Measurements from ENCODE around the gene NUDT6. TPM values are rescaled to one million over a fixed set of nuclear protein-coding genes. Genes with fewer than 3 reads are reported as not detected.
"Not testable (repeated sequence)": the region's sequence is repeated elsewhere in the genome, so short reads cannot be mapped to it uniquely, and the experiment has no call there.

Gene NUDT6, protein sequence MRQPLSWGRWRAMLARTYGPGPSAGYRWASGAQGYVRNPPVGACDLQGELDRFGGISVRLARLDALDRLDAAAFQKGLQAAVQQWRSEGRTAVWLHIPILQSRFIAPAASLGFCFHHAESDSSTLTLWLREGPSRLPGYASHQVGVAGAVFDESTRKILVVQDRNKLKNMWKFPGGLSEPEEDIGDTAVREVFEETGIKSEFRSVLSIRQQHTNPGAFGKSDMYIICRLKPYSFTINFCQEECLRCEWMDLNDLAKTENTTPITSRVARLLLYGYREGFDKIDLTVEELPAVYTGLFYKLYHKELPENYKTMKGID
- 10 to 100 TPM; 12.7 to 19.7 (median 17.4) TPM for polyA plus RNA-seq (ENCODE audit: insufficient read length in 4 of 4)

GRCh38 chr4:122921971-122922876 is at the start of gene NUDT6:
Gene NUDT6, minus strand, starts transcription at chr4:122922597. Its CDS starts 25 bp downstream, at chr4:122922572.
- DNase-seq (ENCODE audit: low read depth in 4 of 4, low spot score in 3 of 4), result peak in 3 of 4 donors; percentile 45 to 65 (median 48)

DNA sequence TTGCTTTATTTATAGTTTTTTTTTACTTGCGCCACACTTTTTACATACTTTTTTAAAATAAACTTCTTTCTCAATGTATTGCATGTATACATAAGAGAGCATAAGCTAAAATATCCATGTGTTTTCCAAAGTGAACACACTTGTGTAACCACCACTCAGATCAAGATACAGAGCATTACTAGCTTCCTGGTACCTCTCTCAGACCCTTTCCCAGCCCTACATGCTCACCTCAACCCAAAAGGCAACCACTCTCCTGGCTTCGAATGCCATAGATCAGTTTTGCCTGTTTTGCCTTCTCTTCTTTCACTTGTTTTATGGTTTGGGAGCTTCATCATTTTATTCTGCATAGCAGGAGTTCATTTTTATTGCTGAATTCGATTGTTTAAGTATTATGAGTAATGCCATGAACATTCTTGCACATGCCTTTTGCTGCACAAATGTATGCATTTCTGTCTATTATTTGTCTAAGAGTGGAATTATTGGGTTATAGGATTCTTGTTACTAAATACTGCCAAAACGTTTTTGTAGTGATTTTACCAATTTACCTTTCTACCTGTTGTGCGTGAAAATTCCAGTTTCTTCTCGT is 45.9 kb upstream of the NUDT6 start:
- DNase-seq (ENCODE audit: low read depth in 4 of 4, low spot score in 3 of 4), result no peak

DNA sequence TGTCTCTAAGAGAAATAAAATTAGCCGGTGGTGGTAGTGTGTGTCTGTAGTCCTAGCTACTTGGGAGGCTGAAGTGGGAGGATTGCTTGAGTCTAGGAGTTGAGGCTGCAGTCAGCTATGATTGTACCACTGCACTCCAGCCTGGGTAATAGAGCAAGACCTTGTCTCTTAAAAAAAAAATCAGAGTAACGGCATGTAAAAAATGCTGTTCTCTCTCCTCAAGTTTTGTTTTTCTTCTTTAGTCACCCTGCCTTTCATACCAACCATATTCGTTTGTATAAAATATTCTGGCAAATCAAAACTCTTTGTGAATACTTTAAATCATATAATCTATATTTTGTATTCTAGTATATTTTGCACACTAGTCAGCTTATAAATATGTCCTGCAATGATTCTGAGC is 44.8 kb upstream of the NUDT6 start:
- no peak for DNase-seq (ENCODE audit: low read depth in 4 of 4, low spot score in 3 of 4)

GRCh38 chr4:122966201-122966600 is 43.8 kb upstream of the NUDT6 start:
- no peak for DNase-seq (ENCODE audit: low read depth in 4 of 4, low spot score in 3 of 4)

DNA sequence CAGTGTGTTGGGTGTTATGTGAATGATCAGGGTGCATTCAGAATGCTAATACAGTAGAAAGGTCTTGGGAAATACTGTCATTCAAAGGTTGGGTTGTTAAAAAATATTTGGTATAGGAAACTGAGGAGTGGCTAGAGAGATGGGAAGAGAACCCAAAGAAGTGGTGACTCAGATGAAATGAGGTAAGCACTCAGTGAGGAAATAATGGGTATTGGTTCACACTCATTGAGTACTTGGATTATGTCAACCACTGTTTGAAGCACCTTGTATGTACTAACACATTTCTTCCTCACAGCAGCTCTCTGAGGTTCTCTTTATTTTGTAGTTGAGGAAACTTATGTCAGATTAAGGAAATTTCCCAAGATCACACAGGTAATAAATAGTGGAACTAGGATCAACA is 40.8 kb upstream of the NUDT6 start:
- no peak for DNase-seq (ENCODE audit: low read depth in 4 of 4, low spot score in 3 of 4)

DNA sequence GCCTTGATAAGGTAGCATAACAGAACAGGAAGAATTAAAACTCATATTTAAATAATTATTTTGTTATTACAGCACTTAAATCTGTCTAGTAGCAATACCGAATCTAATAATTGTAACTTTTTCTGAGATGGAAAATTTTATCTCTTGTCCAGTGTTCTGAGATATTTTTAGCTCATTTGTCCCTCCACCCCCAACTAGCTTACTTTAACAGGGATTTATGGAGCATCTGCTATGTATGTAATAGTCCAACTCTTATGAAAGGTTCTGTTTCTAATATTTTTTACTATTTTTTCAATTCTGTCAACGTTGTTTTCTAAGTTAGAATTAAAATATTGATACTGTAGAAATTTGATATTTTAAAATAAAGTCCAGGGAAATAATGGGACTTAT is 38.2 kb upstream of the NUDT6 start:
- no peak for DNase-seq (ENCODE audit: low read depth in 4 of 4, low spot score in 3 of 4)

DNA sequence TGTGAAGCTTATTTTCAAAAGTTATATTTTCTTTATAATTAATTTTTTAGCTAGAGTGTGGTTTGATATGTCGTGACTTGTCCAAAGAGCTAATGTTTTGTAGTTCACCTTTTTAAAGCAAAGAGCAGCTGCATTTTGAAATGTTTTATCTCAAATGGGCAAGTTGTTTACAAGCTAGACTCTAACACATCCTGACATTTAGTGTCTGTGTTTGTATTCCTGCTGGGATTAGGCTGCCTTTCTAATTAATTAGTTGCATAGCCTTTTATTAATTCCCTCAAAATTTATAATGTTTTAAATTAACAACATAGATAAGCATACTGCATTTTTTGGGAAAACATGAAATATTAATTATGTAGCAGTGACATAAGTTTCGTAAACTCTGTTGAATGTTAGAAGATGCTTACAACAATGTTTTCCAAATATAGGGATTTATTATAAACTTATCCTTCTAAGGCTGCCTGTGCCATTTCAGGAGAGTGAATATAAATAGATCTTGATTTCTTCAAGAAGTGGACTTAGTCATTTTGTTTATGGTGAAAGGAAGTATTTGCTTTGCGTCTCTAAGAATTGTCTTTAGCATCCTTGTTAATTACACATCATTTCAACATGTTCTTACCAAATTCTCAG is 37.7 kb upstream of the NUDT6 start:
- DNase-seq (ENCODE audit: low read depth in 4 of 4, low spot score in 3 of 4), result no peak

GRCh38 chr4:122959441-122959840 is 37.0 kb upstream of the NUDT6 start:
- no peak for DNase-seq (ENCODE audit: low read depth in 4 of 4, low spot score in 3 of 4)

DNA sequence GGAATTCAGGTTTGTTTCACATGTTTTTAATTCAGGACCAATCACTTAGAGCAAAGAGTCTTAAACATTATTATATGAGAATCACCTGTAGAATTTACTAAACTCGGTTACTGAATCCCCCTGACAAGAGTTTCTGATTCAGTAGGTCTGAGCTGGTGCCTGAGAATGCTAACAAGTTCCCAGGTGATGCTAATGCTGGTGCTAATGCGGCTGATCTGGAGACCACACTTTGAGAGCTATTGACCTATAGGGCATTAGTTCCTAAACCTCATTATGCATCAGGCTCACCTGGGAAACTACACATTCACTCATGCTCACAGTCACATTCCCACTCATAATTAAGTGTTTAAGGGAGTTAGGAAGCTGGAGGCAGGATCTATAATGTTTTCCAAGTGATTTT is 36.1 kb upstream of the NUDT6 start:
- no peak for DNase-seq (ENCODE audit: low read depth in 4 of 4, low spot score in 3 of 4)

DNA sequence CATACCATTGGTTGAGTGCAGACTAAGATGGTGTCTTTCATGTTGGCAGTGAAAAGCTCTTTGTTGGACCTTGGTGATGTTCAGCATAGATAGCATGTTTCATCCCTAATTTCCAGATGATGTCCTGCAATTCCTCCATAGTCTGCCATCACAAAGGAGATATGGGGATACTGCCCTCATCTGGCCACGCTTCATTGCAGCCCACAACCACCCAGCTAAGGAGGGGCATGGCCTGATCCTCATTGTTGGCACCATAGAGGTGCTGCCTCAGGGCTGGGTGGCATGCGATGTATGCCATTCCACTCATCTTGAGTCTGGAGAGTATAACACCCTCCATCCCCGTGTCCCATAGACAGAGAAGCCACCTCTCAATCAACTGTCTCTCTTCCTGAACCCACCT is 31.5 kb upstream of the NUDT6 start:
- no peak for DNase-seq (ENCODE audit: low read depth in 4 of 4, low spot score in 3 of 4)

DNA sequence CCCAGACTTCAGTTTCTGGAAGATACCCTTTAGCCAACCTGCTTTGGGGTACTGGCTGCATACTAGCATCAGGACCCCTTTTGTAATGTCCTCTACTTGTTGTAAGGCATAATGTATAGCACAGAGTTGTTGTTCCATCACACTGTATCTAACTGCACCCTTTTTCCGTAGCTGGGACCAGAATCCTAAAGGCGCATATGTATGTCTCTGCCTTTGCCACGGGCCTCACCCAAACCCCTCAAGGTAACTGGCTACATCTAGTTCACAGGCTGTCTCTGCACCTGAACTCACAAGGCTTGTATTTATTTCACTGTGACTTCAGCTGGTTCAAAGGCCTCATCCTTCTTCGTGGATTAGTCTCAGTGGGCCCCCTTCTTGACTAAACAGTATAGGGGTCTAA is 29.6 kb upstream of the NUDT6 start:
- DNase-seq (ENCODE audit: low read depth in 4 of 4, low spot score in 3 of 4), result no peak

DNA sequence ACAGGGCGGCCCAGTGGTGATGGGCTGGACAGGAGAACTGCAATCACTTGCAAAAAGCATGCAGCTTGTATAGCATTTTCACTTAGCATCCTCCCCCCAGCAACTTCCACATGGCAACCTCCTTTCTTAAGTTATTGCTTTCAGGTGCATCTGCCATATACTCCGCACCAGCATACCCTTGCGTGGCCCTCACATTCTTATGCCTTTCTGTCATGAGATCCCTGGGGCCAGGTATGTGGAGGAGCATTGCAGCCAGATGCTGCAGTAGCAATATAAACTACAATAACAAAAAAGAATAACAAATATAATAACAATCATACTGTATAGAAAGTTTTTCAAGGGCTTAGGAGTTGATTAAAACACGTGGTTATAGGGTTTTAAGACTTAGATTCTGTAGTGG is 26.3 kb upstream of the NUDT6 start:
- no peak for DNase-seq (ENCODE audit: low read depth in 4 of 4, low spot score in 3 of 4)

GRCh38 chr4:122946142-122946541 is 23.7 kb upstream of the NUDT6 start:
- no peak for DNase-seq (ENCODE audit: low read depth in 4 of 4, low spot score in 3 of 4)

DNA sequence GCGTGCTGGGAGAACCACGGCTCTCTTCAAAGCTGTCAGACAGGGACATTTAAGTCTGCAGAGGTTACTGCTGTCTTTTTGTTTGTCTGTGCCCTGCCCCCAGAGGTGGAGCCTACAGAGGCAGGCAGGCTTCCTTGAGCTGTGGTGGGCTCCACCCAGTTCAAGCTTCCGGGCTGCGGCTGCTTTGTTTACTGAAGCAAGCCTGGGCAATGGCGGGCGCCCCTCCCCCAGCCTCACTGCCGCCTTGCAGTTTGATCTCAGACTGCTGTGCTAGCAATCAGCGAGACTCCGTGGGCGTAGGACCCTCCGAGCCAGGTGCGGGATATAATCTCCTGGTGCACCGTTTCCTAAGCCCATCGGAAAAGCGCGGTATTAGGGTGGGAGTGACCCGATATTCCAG is 22.7 kb upstream of the NUDT6 start:
- DNase-seq (ENCODE audit: low read depth in 4 of 4, low spot score in 3 of 4), result not testable (repeated sequence)

DNA sequence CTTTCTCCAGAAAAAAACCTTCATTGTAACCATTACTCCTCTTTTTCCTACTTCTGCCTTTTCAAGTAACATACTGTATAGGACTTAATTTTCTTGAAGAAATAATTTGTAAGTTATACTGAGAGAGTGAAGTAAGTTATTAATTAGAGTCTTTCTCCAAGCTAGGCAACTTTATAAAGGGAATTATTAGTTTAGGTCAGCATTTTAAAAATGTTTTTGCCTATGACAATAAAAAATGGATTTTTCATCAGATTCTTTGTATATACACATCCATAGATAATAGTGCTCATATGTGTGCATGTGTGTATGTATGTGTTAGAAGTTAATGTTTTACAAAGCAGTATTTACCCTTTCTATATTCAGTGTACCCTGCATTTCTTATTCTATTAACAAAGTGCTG is 10.4 kb upstream of the NUDT6 start:
- no peak for DNase-seq (ENCODE audit: low read depth in 4 of 4, low spot score in 3 of 4)

DNA sequence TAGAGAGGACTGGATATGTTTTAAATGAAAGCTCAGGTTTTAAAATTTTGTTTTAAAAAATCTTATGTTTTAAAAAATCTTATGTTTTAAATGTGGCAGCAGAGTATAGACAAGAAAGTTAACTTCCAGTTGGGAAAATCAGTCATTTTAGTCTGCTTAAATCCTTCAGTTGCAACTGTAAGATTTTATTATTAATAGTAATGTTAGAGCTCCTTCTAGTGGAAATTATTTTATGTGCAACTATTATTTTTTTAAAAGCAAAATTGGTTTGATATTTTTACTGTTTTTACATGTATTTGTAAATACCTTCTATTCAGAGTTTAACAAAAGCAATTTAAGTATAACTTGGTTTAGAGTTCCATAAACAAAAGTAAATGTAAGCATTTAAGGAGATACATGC is 8.5 kb upstream of the NUDT6 start:
- no peak for DNase-seq (ENCODE audit: low read depth in 4 of 4, low spot score in 3 of 4)

DNA sequence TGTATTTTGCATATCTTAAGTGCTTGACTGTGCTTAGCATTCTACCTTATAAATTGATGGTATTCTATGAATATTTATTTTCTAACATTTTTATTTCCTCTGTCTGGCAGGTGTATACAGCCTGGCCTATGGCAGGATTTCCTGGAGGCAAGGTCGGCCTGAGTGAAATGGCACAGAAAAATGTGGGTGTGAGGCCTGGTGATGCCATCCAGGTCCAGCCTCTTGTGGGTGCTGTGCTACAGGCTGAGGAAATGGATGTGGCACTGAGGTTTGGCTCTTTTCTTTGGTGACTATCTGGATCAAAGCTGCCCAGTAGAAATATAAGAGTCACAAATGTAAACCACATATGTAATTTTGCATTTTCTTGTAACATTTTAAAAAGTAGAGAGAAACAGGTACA is 6.5 kb upstream of the NUDT6 start:
- DNase-seq (ENCODE audit: low read depth in 4 of 4, low spot score in 3 of 4), result no peak

- DNase-seq (ENCODE audit: low read depth in 4 of 4, low spot score in 3 of 4), result peak in 3 of 4 donors; percentile 75 to 85 (median 76)
These were observed 597 bp upstream of the NUDT6 start for GRCh38 chr4:122922877-122923511.

DNA sequence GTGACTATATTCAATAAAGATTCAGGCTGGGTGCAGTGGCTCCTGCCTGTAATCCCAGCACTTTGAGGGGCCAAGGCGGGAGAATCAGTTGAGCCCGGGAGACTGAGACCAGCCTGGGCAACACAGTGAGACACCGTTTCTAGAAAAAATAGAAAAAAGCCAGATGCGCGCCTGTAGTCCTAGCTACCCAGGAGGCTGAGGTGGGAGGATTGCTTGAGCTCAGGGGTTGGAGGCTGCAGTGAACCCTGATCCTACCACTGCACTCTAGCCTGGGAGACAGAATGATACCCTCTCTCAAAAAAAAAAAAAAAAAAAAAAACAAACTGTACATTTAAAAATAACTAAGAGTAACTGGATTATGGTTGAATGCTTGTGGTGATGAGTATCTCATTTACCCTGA is 1.1 kb downstream of the NUDT6 start:
- DNase-seq (ENCODE audit: low read depth in 4 of 4, low spot score in 3 of 4), result no peak

DNA sequence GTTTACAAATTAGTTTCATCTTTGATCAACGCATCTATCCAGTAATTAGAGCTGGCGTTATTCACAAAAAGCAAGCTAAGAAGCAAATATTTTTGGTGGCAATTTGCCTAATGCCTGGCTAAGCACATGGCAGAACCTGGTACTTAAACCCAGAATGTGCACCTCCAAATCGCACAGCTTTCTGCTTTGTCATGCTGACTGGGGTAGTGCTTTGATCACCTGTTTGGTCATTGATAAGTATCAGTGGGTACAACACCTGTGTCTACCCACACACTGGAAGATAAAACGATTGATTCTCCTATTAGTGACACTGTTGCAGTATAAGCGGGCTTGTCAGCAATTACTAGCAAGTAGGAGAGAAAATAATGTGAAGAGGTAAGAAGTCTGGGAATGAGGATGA is 1.9 kb downstream of the NUDT6 start:
- no peak for DNase-seq (ENCODE audit: low read depth in 4 of 4, low spot score in 3 of 4)

GRCh38 chr4:122917731-122918130 is 4.7 kb downstream of the NUDT6 start:
- DNase-seq (ENCODE audit: low read depth in 4 of 4, low spot score in 3 of 4), result no peak

Measured in left renal pelvis (tissue), 4 donors.